Caco-2 (cell line): ENCODE results near the gene FOXP1. TPM values are rescaled to one million over a fixed set of nuclear protein-coding genes. Genes with fewer than 3 reads are reported as not detected.

Experiments
- BruUV-seq: library from RNA; stranded (reverse); fragments of 400-500 nt; replicated peaks from 2 replicates; lab custom pipeline; 2021; lab: Mats Ljungman, UMichigan
- CTCF ChIA-PET: fragments of 300-600 bp; sonication (Branson Sonifier 250); formaldehyde crosslinking; loops from one replicate; lab custom pipeline; 2022; ENCODE audit warnings: antibody characterized with exemption; lab: Charles Lee
- POLR2A ChIA-PET: fragments of 300-600 bp; sonication (Branson Sonifier 250); formaldehyde crosslinking; loops from one replicate; lab custom pipeline; 2022; ENCODE audit warnings: antibody characterized with exemption; lab: Charles Lee
- DNase-seq, 2 experiments: peaks; one replicate each; pipeline versions ENCODE4 v3.0.0 to v3.0.0-alpha.2; 2020 to 2022
- H3K27me3 ChIP-seq: replicated peaks from 2 replicates; pipeline ENCODE4 v1.6.0; 2011; ENCODE audit warnings: low read length; ENCODE audit not compliant: control insufficient read depth, insufficient read depth
- H3K36me3 ChIP-seq: 2 replicates; pipeline ENCODE4 v1.5.1; 2011; ENCODE audit warnings: low read length; ENCODE audit not compliant: control insufficient read depth, insufficient read depth
- H3K4me1 ChIP-seq: fragments of 250-450 bp; sonication (Bioruptor Pico); 2 replicates; pipeline ENCODE4 v1.5.1; 2020; ENCODE audit warnings: mild to moderate bottlenecking
- H3K4me3 ChIP-seq: 2 replicates; pipeline ENCODE4 v1.5.1; 2011; ENCODE audit warnings: low read depth, mild to moderate bottlenecking, control low read depth, low read length
- H3K9me3 ChIP-seq: fragments of 250-450 bp; sonication (Bioruptor Pico); 2 replicates; pipeline ENCODE4 v1.5.1; 2020; ENCODE audit warnings: mild to moderate bottlenecking, moderate library complexity
- H3K27ac Mint-ChIP-seq: one replicate; pipeline ENCODE4 v1.8.0; 2022; ENCODE audit warnings: mixed read lengths; ENCODE audit not compliant: unreplicated experiment
- H3K27me3 Mint-ChIP-seq: one replicate; pipeline ENCODE4 v1.8.0; 2022; ENCODE audit warnings: mixed read lengths; ENCODE audit not compliant: insufficient read depth, unreplicated experiment
- H3K36me3 Mint-ChIP-seq: one replicate; pipeline ENCODE4 v1.8.0; 2022; ENCODE audit warnings: mild to moderate bottlenecking, mixed read lengths; ENCODE audit not compliant: insufficient read depth, unreplicated experiment
- H3K4me1 Mint-ChIP-seq: one replicate; pipeline ENCODE4 v1.8.0; 2022; ENCODE audit warnings: low read depth, mixed read lengths; ENCODE audit not compliant: unreplicated experiment
- H3K4me3 Mint-ChIP-seq: one replicate; pipeline ENCODE4 v1.8.0; 2022; ENCODE audit warnings: mild to moderate bottlenecking, moderate library complexity, mixed read lengths; ENCODE audit not compliant: unreplicated experiment
- H3K9me3 Mint-ChIP-seq: one replicate; pipeline ENCODE4 v1.8.0; 2022; ENCODE audit warnings: mixed read lengths; ENCODE audit not compliant: unreplicated experiment
- CTCF ChIP-seq, 2 experiments: fragments of 200-600 bp in 1 of 2; IDR thresholded peaks; 1 replicate in 1 of 2; 2 replicates in 1 of 2; pipeline versions ENCODE4 v1.5.1 to v1.8.0; 2011 to 2022; ENCODE audit warnings: antibody characterized with exemption in 1 of 2, control low read depth in 1 of 2, inconsistent platforms in 1 of 2, low read depth in 1 of 2, low read length in 1 of 2, mild to moderate bottlenecking in 1 of 2, moderate library complexity in 1 of 2; ENCODE audit not compliant: insufficient read depth in 1 of 2, severe bottlenecking in 1 of 2, unreplicated experiment in 1 of 2
- intact Hi-C: fragments of 100-400 bp; cut with micrococcal nuclease; formaldehyde crosslinking; loops from one replicate; pipeline ENCODE4 v1.10.0; 2022; ENCODE audit not compliant: unreplicated experiment
- total RNA-seq: library from RNA; stranded (reverse); gene quantifications from 2 replicates; pipeline ENCODE4 v1.2.3, GENCODE V29; 2022

The FOXP1 gene
- total RNA-seq, 1 experiment from 2014 or later: 131 TPM

GRCh38 chr3:70959506-70960291 lies 623.8 kb downstream of the FOXP1 start:
- no peaks in the 10 kb centered on the region for H3K9me3 ChIP-seq
- Mint-ChIP-seq H3K4me3 (no peak overlapping the region), H3K27ac (no peak overlapping the region), H3K27me3 (no peaks in the 10 kb centered on the region), H3K9me3 (no peaks in the 10 kb centered on the region), H3K36me3 (peaks cover 89% of the 10 kb centered on the region), H3K4me1 (no peaks in the 10 kb centered on the region)
- H3K4me3 ChIP-seq: no peak overlapping the region
- ChIA-PET POLR2A (no interaction called here), CTCF (no interaction called here)
- no TSS peak for BruUV-seq
- DNase-seq: no peak
- no peaks in the 10 kb centered on the region; the same call in 1 of the 2 replicates for H3K36me3 ChIP-seq
- H3K27me3 ChIP-seq: no peaks in the 10 kb centered on the region
- H3K4me1 ChIP-seq: no peaks in the 10 kb centered on the region
- TF ChIP-seq CTCF (IDR thresholded peaks at IDR 0.05; ENCODE audit: insufficient read depth in 1 of 2, low read depth in 1 of 2, low read length in 1 of 2, severe bottlenecking in 1 of 2, unreplicated experiment in 1 of 2): no peak
- intact Hi-C loops: no loop called here

- no peak for TF ChIP-seq CTCF (IDR thresholded peaks at IDR 0.05; ENCODE audit: insufficient read depth in 1 of 2, low read depth in 1 of 2, low read length in 1 of 2, severe bottlenecking in 1 of 2, unreplicated experiment in 1 of 2)
- no TSS peak for BruUV-seq
- H3K9me3 ChIP-seq: no peaks in the 10 kb centered on the region
- Mint-ChIP-seq H3K27ac (no peak overlapping the region), H3K4me1 (no peaks in the 10 kb centered on the region), H3K4me3 (no peak overlapping the region), H3K27me3 (no peaks in the 10 kb centered on the region), H3K36me3 (peaks cover 44% of the 10 kb centered on the region), H3K9me3 (no peaks in the 10 kb centered on the region)
- no peak overlapping the region for H3K4me3 ChIP-seq
- no peaks in the 10 kb centered on the region for H3K4me1 ChIP-seq
- H3K27me3 ChIP-seq: no peaks in the 10 kb centered on the region
- POLR2A ChIA-PET: no interaction called here
- DNase-seq: no peak
- no peaks in the 10 kb centered on the region; the same call in 1 of the 2 replicates for H3K36me3 ChIP-seq
- CTCF ChIA-PET: no interaction called here
- intact Hi-C loops: no loop called here
Measured at GRCh38 chr3:70952033-70952747, 631.3 kb downstream of the FOXP1 start.

GRCh38 chr3:70951316-70951715 lies 632.2 kb downstream of the FOXP1 start:
- H3K27ac Mint-ChIP-seq: no peak overlapping the region
- no peak for TF ChIP-seq CTCF (IDR thresholded peaks at IDR 0.05; ENCODE audit: insufficient read depth in 1 of 2, low read depth in 1 of 2, low read length in 1 of 2, severe bottlenecking in 1 of 2, unreplicated experiment in 1 of 2)
- H3K4me1 Mint-ChIP-seq: no peaks in the 10 kb centered on the region
- no peak overlapping the region for H3K4me3 Mint-ChIP-seq
- no peaks in the 10 kb centered on the region for H3K36me3 ChIP-seq
- no peaks in the 10 kb centered on the region for H3K27me3 Mint-ChIP-seq
- CTCF ChIA-PET: no interaction called here
- POLR2A ChIA-PET: no interaction called here
- no peaks in the 10 kb centered on the region for H3K4me1 ChIP-seq
- no TSS peak for BruUV-seq
- H3K9me3 ChIP-seq: no peaks in the 10 kb centered on the region
- DNase-seq: no peak
- intact Hi-C loops: no loop called here
- no peaks in the 10 kb centered on the region for H3K9me3 Mint-ChIP-seq
- H3K36me3 Mint-ChIP-seq: peaks cover 39% of the 10 kb centered on the region
- H3K4me3 ChIP-seq: no peak overlapping the region
- H3K27me3 ChIP-seq: no peaks in the 10 kb centered on the region
